Fibroblast of skin of left quadriceps (primary cell): Measurements from ENCODE around the gene RAB33A.

Experiments
- DNase-seq, 2 experiments: peaks; one replicate each; pipeline ENCODE4 v3.0.0-alpha.2; 2013; ENCODE audit warnings: low read depth in 2 of 2

RAB33A gene

DNA sequence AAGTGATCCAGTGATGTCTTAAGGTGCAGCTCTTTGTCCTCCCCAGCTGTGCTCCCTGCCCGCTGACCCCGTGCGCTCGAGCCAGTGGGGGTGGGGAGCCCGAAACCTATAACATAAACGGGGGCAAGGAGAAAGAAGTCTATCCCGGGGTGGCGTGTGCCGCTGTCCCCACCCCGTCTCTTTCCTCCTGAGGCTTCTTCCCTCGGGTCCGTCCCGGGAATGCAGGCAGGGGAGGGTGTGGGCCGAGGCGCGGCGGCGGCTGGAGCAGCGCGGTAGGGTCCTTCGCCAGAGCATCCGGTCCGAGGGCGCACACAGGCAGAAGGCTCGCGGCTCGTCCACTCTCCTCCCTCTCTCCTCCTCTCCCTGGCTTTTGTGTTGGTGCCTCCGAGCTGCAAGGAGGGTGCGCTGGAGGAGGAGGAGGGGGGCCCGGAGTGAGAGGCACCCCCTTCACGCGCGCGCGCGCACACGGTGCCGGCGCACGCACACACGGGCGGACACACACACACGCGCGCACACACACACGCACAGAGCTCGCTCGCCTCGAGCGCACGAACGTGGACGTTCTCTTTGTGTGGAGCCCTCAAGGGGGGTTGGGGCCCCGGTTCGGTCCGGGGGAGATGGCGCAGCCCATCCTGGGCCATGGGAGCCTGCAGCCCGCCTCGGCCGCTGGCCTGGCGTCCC is at the start of gene RAB33A:
TSS of gene RAB33A (plus strand) at position 517 of the 681 bp plus-strand sequence. CDS start at position 618, 101 bp downstream.
- no peak for DNase-seq

DNA sequence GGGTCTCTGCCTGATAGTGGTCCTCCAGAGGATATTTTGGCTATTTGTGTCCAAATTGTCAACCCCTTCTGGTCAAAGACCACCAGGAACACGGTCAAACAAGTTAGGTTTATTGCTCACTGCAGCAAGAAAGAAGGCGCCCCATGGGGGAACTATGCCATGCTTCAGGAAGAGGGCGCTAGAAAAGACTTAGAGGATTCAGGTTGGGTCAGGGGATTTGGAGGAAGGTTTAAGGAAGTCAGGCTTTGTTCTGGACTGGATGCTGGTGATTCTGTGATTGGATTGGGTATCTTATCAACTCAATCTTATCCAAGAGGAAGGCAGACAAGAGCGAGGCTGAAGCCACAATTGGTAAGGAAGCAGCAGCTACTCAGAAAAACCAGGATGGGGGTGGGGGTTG is 47.2 kb upstream of the RAB33A start:
- DNase-seq, result no peak

DNA sequence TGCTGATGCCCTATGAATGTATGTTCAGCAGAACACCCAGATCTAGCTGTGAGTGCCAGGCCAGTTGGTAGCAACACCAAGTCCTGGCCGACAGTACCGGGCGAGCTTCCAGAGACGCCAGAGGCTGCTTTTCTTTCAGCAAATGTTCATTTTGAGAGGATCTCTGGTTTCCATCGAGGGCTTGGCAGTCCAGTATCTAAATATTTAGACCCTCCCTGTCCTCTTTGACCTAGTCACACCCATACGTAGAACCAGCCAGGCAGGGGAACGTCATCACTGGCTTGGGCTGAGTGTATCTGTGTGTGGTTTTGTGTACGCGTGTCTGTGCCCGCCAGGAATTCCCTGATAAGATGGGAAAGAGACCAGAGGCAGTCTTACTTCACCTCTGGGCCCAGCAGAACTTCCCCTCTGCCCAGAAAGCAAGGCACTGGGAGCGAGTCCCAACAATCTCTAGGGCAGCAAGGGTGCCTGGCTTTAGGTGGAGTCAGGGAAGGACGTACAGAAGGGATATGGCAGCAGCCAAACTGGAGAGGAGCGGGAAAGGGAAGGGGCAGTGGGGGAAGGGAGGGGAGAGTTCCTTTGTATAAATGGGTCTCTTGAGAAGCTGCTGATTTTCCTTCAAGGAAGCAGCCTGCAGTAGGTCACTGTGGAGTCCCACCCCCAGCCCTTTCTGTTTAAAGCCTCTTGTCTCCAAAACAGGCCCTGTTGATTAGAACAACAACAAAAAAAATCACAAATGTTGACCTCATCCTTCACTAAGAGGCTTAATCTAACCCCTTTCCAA is 46.5 kb upstream of the RAB33A start:
- no peak for DNase-seq

DNA sequence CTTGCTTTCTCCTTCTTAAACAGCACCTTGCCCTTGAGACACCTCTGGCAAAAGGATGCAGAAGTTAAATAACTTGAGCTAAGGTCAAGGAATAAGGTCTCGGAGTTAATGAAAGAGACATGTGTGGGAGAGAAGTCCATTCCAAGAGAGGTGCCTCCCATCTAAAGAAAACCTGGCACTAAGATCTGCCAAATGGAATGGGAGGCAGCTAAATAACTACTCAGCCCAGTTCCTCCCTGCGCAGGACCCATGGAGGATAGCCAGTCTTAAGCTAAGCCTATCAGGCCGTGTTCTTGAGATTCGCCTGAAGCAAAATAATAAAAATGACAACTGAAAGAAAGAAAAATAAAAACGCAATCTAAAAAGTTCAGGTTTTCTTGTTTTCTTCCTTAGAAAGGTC is 40.8 kb upstream of the RAB33A start:
- DNase-seq, result no peak

DNA sequence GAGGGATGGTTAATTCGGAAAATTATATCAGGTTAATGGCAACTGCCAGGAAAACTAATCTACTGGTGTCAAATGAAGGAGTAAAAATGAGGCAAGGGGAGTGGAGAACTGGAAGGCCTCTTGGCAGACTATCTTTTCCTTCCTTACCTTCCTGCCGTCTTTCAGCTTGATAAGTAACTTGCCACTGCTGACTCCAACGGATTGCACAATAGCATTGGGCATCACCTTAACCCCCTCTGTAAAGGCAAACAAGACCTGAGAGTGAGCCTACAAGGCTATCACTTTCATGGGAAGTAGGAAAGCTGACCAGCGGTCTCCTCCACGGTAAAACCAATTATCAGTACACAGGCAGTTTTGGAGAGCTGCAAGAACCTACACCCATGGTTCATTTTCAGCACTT is 35.3 kb upstream of the RAB33A start:
- DNase-seq, result no peak

GRCh38 chrX:130136961-130137360 is 34.8 kb upstream of the RAB33A start:
- DNase-seq, result no peak

- DNase-seq, result no peak
Measured at GRCh38 chrX:130139474-130140201, 32.1 kb upstream of the RAB33A start.

- no peak for DNase-seq
Measured at GRCh38 chrX:130144509-130144908, 27.3 kb upstream of the RAB33A start.

DNA sequence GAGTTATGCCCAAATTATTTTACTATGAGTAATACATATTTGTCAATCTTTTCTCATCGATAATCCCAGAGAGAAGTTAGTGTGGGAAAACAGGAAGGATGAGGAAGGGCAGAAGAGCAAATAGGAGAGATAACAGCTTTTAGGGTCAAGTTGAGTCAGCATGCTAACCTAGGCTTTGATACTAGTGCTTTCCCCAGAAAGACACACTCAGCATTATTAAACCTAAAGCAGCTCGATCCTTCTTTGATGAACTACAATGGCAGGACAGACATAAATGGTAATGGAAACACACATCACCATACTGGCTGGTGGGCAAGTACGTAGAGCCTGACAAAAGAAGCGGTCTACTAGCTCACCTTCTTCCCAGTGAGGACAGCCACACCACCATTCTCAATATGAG is 26.6 kb upstream of the RAB33A start:
- DNase-seq, result no peak

GRCh38 chrX:130147631-130148030 is 24.1 kb upstream of the RAB33A start:
- no peak for DNase-seq

GRCh38 chrX:130155564-130155963 is 16.2 kb upstream of the RAB33A start:
- DNase-seq, result no peak

DNA sequence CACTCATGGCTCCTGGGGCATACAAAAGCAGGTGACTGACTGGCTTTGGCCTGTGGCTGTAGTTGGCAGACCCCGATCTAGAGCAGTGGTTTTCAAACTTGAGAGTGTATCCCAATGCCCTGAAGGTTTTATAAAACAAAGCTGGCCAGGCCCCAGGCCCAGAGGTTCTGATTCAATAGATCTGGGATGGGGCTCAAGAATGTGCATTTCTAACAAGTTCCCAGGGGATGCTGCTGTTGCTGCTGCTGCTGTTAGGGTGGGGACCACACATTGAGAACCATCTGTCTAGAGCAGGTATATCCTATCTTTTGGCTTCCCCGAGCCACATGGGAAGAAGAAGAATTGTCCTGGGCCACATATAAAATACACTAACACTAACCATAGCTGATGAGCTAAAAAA is 13.5 kb upstream of the RAB33A start:
- DNase-seq, result no peak

DNA sequence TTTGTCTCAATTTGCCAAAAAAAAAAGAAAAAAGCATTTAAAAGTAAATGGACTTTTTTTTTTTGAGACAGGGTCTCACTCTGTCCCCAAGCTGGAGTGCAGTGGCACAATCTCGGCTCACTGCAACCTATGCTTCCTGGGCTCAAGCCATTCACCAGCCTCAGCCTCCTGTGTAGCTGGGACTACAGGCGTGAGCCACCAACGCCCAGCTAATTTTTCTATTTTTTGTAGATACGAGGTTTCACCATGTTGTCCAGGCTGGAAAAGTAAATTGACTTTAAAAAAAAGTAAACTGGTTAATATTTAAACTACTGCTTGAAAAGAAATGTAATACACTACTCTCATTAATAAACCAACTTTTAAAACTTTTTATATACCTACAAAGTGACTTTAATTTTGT is 12.0 kb upstream of the RAB33A start:
- no peak for DNase-seq

DNA sequence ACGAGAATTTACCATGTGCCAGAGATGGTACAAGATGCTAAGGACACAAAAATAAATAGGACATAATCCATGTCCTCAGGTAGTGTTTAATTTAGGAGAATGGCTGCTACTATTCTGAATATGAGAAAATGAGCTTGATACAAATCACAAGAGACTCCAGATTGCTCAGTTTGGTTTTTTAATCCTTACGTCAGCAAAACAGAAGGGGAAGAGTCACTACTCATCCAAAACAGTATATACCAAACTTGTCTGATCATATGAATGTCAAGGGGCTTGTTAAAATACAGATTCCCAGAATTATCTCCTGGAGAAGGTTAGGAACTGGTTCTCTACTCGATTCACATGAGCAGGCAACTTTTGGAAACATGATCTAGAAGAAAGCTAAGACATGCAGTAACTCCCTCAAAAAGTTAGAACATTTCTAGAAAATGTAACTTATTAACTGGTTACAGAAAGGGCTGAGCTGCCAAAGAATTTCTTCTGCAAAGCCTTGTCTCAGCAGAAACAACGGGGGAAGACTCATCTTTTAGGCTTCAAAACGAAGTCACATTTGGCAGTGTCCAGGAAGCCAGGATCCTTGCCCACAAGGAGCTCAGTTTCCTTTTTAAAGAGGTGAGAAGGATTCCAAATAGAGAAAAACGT is 9.5 kb upstream of the RAB33A start:
- DNase-seq, result no peak

DNA sequence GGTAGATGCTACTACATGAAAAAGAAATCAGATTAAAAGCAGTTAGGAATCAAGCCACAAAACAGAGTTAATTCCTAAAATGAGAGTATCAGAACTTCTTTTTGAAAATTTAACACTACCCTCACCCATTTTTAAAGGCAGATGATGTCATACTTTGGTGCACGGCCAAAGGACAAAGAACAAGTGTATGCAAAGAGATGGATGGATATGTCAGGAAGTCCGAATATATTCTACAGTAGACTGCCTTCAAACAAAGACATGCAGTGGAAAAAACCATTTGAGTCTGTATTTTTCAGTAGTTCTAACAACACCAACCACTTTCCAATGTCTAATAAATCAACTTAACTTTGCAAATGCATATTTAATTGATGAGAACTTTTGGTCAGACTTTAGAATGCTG is 8.4 kb upstream of the RAB33A start:
- DNase-seq, result no peak

DNA sequence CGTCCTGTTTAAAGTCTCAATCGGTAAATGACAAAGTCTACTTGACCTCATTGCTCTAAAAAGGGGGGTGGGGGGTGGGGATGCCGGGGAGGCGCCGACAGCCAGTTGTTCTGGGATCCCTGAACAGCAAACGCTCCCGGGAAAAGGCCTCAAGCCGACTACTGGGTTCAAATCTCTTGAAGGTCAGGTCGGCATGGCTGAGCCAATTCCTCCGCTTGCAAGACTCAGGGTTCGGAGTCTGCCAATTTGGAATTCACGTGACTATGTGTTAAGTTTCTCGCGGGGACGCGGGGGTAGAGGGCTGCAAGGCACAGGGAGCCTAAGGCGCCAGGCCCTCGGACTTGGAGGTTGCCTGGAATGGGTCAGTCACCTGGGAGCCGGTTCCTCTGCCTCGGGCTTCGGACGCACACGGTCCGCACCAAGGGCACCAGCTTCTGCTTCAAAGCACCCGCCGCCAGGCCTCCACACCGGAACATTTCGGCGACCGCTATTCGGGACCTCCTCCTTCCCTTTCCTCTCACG is 6.5 kb upstream of the RAB33A start:
- DNase-seq, result no peak

DNA sequence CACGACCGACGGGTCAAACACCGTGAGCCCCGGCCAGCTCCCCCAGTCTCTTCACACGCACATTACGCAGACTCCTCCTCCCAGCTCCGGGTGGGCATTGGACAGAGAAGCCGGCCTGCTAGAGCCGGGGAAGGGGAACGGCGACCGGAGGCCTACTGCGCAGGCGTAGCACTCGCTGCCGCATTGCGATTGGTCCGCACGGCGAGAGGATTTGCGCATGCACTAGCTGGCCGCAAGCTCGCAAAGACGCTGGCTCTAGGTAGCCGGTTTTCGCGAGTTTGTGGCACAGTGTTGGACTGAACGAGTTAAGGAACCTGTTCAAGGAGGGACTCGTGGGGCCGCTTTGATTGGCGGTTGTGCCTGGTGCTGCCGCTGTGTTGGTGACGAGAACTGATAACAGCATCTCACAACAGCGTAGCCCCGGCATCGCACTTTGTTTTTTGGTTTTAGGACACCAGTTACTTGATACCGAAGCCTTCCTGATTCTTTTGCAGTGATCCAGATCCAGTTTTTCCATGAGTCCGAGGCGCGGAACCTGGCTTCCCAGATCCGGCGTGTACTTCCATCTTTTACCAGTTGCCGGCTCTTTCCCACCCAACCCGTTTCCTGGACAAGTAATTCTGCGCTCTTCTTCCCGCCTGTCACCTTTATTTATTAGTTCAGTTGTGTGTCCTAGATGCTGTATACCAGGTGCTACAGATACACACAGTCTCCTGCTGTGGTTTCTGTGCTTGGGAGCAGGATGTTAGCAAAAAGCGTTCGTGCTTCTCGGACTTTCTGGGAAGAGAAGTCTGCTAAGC is 5.9 kb upstream of the RAB33A start, which contains the start of gene AIFM1:
TSS of gene AIFM1 (minus strand) at position 139 of the 800 bp plus-strand sequence. CDS start 185 bp downstream, outside the sequence.
- DNase-seq, result peak; percentile 84 to 87

GRCh38 chrX:130166503-130166777 is 5.3 kb upstream of the RAB33A start:
- DNase-seq, result no peak

- no peak for DNase-seq
Measured at GRCh38 chrX:130167040-130167439, 4.7 kb upstream of the RAB33A start.

DNA sequence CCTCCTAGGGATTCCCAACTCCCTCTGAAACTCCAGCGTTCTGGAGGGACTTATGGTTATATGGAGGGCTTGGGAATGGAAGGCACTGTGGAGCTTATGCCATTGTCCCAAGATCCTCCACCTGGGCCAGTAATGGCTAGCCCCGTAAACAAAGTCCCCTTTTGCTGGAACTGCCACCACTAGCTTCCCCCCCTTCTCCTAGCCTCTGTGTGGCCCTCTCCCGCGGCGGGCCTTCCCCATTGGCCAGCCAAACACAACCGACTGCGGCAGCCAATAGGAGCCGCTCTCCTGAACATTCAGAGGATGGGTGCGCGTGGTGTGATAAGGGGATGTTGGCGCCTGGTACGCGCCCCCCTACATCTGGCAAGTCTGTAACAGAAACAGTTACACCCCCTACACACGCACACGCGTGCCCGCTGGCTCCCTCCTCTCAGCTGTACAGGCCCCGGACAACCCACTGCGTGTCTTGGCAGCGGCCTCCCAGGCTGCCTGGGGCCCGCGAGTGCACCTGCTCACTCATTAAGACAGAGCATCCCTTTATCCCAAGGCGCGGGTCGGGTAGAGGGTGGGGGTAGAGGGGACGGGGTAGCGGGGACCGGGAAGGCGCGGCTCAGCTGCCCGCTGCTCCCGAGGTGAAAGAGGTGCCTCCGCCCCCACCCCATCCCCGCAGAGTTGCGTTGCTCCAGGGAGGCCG is 863 bp upstream of the RAB33A start:
- no peak for DNase-seq
